GM12878 (cell line): Measurements from ENCODE around the gene KLHL20. TPM values are rescaled to one million over a fixed set of nuclear protein-coding genes. Genes with fewer than 3 reads are reported as not detected.
"Not testable (repeated sequence)": the region's sequence is repeated elsewhere in the genome, so short reads cannot be mapped to it uniquely, and the experiment has no call there.

Experiments
- ATAC-seq: fragments of 200-7000 bp; cut with Tn5 transposase; 3 replicates; pipeline ENCODE4 v1.9.1; 2020; ENCODE audit warnings: mild to moderate bottlenecking, moderate library complexity
- BruUV-seq: library from RNA; stranded (reverse); fragments of 400-500 nt; replicated peaks from 2 replicates; lab custom pipeline; 2021; lab: Mats Ljungman, UMichigan
- CTCF ChIA-PET: fragments of 300-600 bp; sonication (Branson Sonifier 250); formaldehyde crosslinking; extraction: SDS; loops from one replicate; lab custom pipeline; 2021; ENCODE audit warnings: inconsistent platforms; lab: Yijun Ruan, JAX
- POLR2A ChIA-PET: fragments of 350-600 bp; formaldehyde crosslinking; extraction: SDS; loops from one replicate; lab custom pipeline; 2021; ENCODE audit warnings: inconsistent platforms; lab: Charles Lee
- RAD21 ChIA-PET: fragments of 300-600 bp; sonication (Branson Sonifier 250); formaldehyde crosslinking; loops from one replicate; lab custom pipeline; 2023; ENCODE audit warnings: antibody characterized with exemption; ENCODE audit not compliant: unreplicated experiment; lab: Charles Lee
- SMC1A ChIA-PET: fragments of 300-600 bp; sonication (Branson Sonifier 250); formaldehyde crosslinking; loops from one replicate; lab custom pipeline; 2023; ENCODE audit not compliant: unreplicated experiment, uncharacterized antibody; lab: Charles Lee
- DNase-seq: peaks from one replicate; pipeline ENCODE4 v3.0.0-alpha.2; 2011; ENCODE audit warnings: low read depth, low spot score
- FAIRE-seq: peaks from 3 replicates; lab custom pipeline; 2011; peaks lifted over from hg19 to GRCh38; lab: Jason Lieb, UNC
- H2AFZ ChIP-seq: 2 replicates; pipeline ENCODE4 v1.6.0; 2011; ENCODE audit warnings: low read depth, low read length, control low read depth; ENCODE audit not compliant: control insufficient read depth
- H3K27ac ChIP-seq: 2 replicates; pipeline ENCODE4 v1.5.1; 2011; ENCODE audit warnings: control low read depth; ENCODE audit not compliant: control insufficient read depth, insufficient read depth
- H3K27me3 ChIP-seq, 2 experiments: replicated peaks in 1 of 2; 2 replicates each; pipeline versions ENCODE4 v1.6.0 to v1.6.1; 2011; ENCODE audit warnings: low read length in 1 of 2; ENCODE audit not compliant: control insufficient read depth in 2 of 2, insufficient read depth in 2 of 2
- H3K36me3 ChIP-seq, 2 experiments: 2 replicates each; pipeline ENCODE4 v1.5.1; 2011; ENCODE audit warnings: low read length in 1 of 2; ENCODE audit not compliant: control insufficient read depth in 2 of 2, insufficient read depth in 2 of 2
- H3K4me1 ChIP-seq: 2 replicates; pipeline ENCODE4 v1.6.1; 2011; ENCODE audit warnings: mild to moderate bottlenecking, low read length, moderate library complexity, mixed read lengths; ENCODE audit not compliant: control insufficient read depth, insufficient read depth
- H3K4me2 ChIP-seq: 2 replicates; pipeline ENCODE4 v1.6.0; 2011; ENCODE audit warnings: control low read depth; ENCODE audit not compliant: control insufficient read depth, insufficient read depth
- H3K4me3 ChIP-seq: fragments of 200-600 bp; sonication (generic); 2 replicates; pipeline ENCODE4 v1.5.1; 2016
- H3K79me2 ChIP-seq: 2 replicates; pipeline ENCODE4 v1.6.0; 2011; ENCODE audit warnings: low read length; ENCODE audit not compliant: control insufficient read depth, insufficient read depth
- H3K9ac ChIP-seq: 2 replicates; pipeline ENCODE4 v1.8.0; 2011; ENCODE audit warnings: low read length, control low read depth, mixed read lengths; ENCODE audit not compliant: control insufficient read depth, insufficient read depth
- H3K9me3 ChIP-seq: replicated peaks from 3 replicates; pipeline ENCODE4 v1.5.1; 2011; ENCODE audit warnings: mild to moderate bottlenecking, low read length; ENCODE audit not compliant: control insufficient read depth, insufficient read depth
- H4K20me1 ChIP-seq: 2 replicates; pipeline ENCODE4 v1.6.0; 2011; ENCODE audit not compliant: control insufficient read depth, insufficient read depth
- NR2F1 ChIP-seq: fragments of 450-650 bp; conservative IDR thresholded peaks from 2 replicates; pipeline ENCODE4 v1.6.1; 2017; ENCODE audit warnings: mild to moderate bottlenecking
- TAF1 ChIP-seq: IDR thresholded peaks from 2 replicates; pipeline ENCODE4 v1.6.1; 2011; ENCODE audit warnings: mild to moderate bottlenecking, low read depth, low read length, borderline replicate concordance
- TARDBP ChIP-seq: IDR thresholded peaks from 2 replicates; pipeline ENCODE4 v1.6.1; 2016; ENCODE audit warnings: borderline replicate concordance
- ZBTB4 ChIP-seq: fragments of 450-650 bp; formaldehyde crosslinking; IDR thresholded peaks from 2 replicates; pipeline ENCODE4 v1.4.0; 2022; ENCODE audit warnings: mild to moderate bottlenecking, moderate library complexity
- WGBS: methylation state at CpG from one replicate; pipeline ENCODE4 v1.1.6; 2016; ENCODE audit warnings: low lambda C conversion rate; ENCODE audit not compliant: insufficient replicate concordance, insufficient coverage; ENCODE audit errors: missing lambda C conversion rate; 5-methylcytosine and 5-hydroxymethylcytosine counted together
- in situ Hi-C: fragments of 300-500 bp; cut with MboI; formaldehyde crosslinking; loops from 9 replicates; pipeline ENCODE4 v1.14.3; 2018; ENCODE audit warnings: mixed read lengths
- intact Hi-C: fragments of 100-400 bp; cut with micrococcal nuclease; formaldehyde crosslinking; loops from one replicate; pipeline ENCODE4 v1.14.2; 2022; ENCODE audit not compliant: unreplicated experiment
- polyA plus RNA-seq, 11 experiments: library from polyadenylated mRNA; depleted of rRNA in 4 of 11; unstranded in 6 of 11; stranded (reverse) in 5 of 11; fragments of >200 nt; fragmentation: Nextera tagmentation in 4 of 11; fragmentation: Illumina TruSeq in 1 of 11; extraction: Ambion mirVana in 4 of 11; extraction: Trizol in 1 of 11; gene quantifications; 1 replicate in 1 of 11; 2 replicates in 10 of 11; pipeline versions ENCODE4 v1.2.1 to v1.2.3, GENCODE V29; 2011 to 2016; ENCODE audit warnings: inconsistent platforms in 2 of 11, missing spikeins in 2 of 11, low read depth in 1 of 11
- total RNA-seq, 4 experiments: library from RNA; depleted of rRNA in 3 of 4; stranded (reverse); fragments of >200 nt in 3 of 4; fragmentation: Illumina TruSeq in 1 of 4; extraction: Trizol in 1 of 4; gene quantifications; 2 replicates each; pipeline versions ENCODE4 v1.2.1 to v1.2.3, GENCODE V29; 2013 to 2021

Gene KLHL20
- total and polyA plus RNA-seq, 10 of the 15 experiments (the other 5 are each of a cell fraction or from before 2014, with no cell fraction given): 3.8 to 14.0 (median 10.0) TPM

- H3K79me2 ChIP-seq: no peaks in the 10 kb centered on the region
- intact Hi-C loops (no loop called here), in situ Hi-C loops (no loop called here)
- BruUV-seq: no TSS peak
- no peak for ATAC-seq
- H3K9me3 ChIP-seq: no peaks in the 10 kb centered on the region
- POLR2A ChIA-PET: no interaction called here
- H4K20me1 ChIP-seq: no peaks in the 10 kb centered on the region
- CTCF ChIA-PET: no interaction called here
- H3K4me2 ChIP-seq: no peak overlapping the region
- H3K27ac ChIP-seq: no peak overlapping the region
- TF ChIP-seq TAF1 (no peak), ZBTB4 (CRISPR knock-in tag) (no peak), NR2F1 (no peak), TARDBP (no peak)
- no peak overlapping the region for H3K4me3 ChIP-seq
- SMC1A ChIA-PET: no interaction called here
- RAD21 ChIA-PET: interaction anchor here (1.3 kb wide), 1 partner anchor 367 kb away, joined by 3 read pairs; no protein-coding TSS in a partner anchor
- DNase-seq: no peak
- no peaks in the 10 kb centered on the region for H3K27me3 ChIP-seq
- no peaks in the 10 kb centered on the region for H3K4me1 ChIP-seq
- peaks cover 2 to 9% of the 10 kb centered on the region in 2 experiments; a peak in 3 of 4 replicates for H3K36me3 ChIP-seq
- H2AFZ ChIP-seq: no peak overlapping the region
- no peak overlapping the region for H3K9ac ChIP-seq
- FAIRE-seq: no peak
These were observed 83.3 kb downstream of the KLHL20 start for GRCh38 chr1:173798078-173798477.

GRCh38 chr1:173799995-173800394, 85.2 kb downstream of the KLHL20 start:
- H4K20me1 ChIP-seq, H3K9ac ChIP-seq, H3K27me3 ChIP-seq, H3K4me1 ChIP-seq, FAIRE-seq, H2AFZ ChIP-seq, ATAC-seq, SMC1A ChIA-PET, CTCF ChIA-PET, H3K27ac ChIP-seq, DNase-seq, POLR2A ChIA-PET, H3K79me2 ChIP-seq, H3K4me3 ChIP-seq, intact Hi-C loops, H3K9me3 ChIP-seq, RAD21 ChIA-PET, BruUV-seq, in situ Hi-C loops, H3K4me2 ChIP-seq: not testable (repeated sequence)
- 100% methylated on average over 1 of the region's 1 CpG for WGBS
- peaks cover 4 to 14% of the 10 kb centered on the region in 2 experiments for H3K36me3 ChIP-seq
